GM12801 (cell line): ENCODE results near the gene CDCA4.

Source experiments
- CTCF ChIP-seq: IDR thresholded peaks from one replicate; pipeline ENCODE4 v1.5.1; 2011; ENCODE audit warnings: control low read depth; ENCODE audit not compliant: insufficient read length; ENCODE audit errors: extremely low read depth

Gene CDCA4

DNA sequence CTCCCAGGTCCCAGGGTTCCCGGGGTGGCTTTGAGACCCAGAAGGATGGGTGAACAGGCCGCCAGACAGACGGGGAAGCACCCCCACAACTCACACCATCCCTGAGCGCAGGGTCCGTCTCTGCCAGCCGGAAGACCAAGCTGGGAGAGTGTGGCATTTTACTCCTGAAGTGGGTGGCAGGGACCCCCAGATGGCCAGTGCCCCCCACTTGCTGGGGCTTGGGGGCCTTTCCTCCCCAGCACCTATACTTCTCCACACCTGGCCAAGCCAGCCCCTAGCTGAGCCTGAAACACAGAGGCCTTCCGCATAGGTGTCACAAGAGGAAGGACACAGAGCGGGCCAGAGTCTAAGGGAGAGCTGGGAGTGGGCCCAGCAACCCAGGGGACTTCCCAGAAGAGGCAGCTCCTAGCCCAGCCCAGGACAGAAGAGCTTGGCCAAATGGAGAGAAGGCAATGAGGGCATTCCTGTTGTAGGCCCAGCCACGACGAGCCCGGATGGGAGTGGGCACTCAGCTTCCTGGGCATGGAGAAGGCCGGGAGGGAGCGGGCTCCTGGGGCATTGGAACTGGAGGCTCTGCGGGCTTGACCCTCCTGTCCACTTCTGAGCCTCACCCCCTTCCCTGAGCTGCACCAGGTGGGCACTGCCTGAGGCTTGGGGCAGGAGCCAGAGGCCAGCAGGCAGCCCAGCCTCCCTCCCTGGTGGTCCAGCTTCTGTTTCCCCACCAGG, 46.1 kb downstream of the CDCA4 start:
- no peak for TF ChIP-seq CTCF

GRCh38 chr14:104974146-104974541, 46.7 kb downstream of the CDCA4 start:
- TF ChIP-seq CTCF = no peak

DNA sequence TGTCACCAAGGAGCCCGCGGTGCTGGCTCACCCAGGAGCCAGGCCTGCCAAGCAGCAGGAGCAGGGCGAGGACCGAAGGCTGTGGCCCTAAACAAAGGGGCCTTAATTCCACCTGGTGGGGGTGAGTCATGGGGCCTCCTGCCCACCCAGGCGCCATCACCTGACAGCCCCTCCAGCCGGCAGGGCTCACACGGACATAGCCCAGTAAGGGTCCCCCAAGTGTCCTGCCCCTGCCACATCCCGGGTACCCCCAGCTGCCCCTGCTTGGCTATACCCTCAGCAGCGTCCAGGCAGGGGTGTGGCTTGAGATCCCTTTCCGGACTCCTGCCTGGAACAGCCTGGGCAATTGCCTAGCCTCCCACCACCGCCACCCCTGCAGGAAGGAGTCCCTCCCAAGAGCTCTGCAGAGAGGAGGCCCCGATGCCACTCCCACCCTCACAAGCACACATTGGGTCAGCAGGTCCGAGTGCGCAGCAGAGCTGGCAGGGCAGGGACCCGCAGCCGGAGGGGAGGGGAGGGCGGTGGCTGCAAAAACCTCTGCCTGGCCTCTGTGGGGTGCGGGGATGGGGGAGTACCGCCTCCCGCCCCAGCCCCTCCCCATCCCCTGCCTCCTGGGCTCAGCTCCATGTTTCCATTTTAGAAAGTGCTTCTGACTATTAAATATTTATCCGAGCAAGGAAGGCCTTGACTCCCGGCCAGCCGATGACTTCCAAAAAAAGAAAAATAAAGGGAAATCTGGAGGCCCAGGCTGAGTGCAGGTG, 47.3 kb downstream of the CDCA4 start:
- no peak for TF ChIP-seq CTCF

DNA sequence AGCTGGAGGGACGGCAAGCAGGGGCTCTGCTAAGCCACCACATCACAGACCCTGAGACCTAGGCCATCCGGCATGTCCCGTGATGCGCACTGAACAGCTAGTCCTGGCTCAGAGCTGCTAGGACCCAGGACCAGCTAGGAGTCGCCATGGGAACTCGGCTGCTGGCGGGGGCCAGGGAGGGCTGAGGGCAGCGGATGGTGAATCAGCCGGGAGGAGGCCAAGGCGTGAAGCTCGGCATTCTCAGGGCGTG, 47.8 kb downstream of the CDCA4 start:
- TF ChIP-seq CTCF = no peak

DNA sequence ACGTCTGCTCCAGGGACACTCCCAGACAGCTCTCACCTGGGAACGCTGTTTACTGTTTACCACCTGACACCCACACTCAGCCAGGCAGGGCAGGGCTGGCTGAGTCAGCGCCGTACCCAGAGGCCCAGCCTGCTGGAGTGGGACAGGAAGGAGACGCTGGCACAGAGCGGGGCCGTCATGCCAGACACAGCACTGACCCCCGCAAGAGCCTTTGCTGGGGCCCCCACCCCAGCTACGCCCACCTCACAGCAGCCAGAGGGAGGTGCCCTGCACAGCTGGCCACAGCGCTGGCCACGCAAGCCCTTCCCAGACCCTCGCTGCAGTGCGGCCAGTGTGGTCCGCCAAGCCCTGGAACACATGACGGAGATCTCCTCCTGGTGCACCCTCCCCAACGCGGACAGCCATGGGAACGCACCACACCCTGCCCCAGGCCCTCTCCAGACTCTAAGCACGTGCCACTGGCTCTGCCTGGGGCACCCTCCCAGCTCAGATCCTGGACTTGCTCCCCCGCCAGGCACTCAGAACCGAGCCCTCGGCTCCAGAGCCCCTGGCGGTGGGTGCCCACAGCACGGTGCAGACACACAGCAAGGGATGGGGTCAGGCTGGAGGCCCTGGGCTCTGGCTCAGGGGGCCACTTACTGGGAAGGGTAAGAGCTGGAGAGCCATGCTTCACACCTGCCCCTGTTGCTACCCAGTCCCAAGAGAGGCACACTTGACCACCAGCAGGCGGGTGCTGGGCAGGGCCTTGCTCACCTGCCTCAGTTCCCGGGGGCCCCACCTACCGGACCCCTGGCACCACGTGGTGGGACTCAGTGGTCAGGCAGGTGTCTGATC, 48.4 kb downstream of the CDCA4 start:
- TF ChIP-seq CTCF = no peak

DNA sequence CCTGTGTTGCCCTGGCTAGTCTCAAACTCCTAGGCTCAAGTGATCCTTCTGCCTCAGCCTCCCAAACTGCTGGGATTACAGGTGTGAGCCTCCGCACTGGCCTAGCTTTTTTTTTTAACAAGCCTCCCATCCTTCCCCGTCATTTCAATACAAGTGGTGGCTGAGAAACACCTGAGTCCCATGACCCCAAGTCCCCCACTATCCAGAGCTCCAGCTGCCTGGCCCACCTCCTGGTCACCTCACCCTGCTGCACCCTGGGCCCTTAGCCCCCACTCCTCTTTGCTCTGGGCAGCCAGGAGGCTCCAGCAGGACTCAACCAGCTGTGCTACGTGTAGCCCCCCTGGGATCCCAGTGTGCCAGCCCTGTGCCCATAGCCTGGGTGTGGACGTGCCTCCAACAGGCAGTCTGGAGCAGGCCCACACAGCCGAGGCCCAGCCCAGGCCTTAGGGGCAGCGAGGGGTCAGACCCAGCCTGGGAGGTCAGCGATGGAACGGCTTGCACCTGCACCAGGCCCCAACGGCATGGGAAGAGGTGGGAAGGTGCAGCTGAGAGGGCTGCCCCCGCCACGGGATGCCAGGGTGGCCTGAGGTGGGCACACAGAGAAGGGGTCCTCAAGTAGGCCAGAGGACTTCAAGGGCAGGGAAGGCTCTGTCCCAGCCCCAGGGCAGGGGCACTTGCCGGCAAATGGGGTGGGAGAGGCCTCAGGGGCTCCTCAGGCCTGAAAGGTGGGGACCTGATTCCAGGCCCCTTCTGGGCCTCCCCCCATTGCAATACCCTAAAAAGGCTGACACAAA, 49.2 kb downstream of the CDCA4 start:
- no peak for TF ChIP-seq CTCF
